Caco-2 (cell line): Measurements from ENCODE around the gene SGF29. TPM values are rescaled to one million over a fixed set of nuclear protein-coding genes. Genes with fewer than 3 reads are reported as not detected.

Source experiments
- BruUV-seq: library from RNA; stranded (reverse); fragments of 400-500 nt; replicated peaks from 2 replicates; lab custom pipeline; 2021; lab: Mats Ljungman, UMichigan
- CTCF ChIA-PET: fragments of 300-600 bp; sonication (Branson Sonifier 250); formaldehyde crosslinking; loops from one replicate; lab custom pipeline; 2022; ENCODE audit warnings: antibody characterized with exemption; lab: Charles Lee
- POLR2A ChIA-PET: fragments of 300-600 bp; sonication (Branson Sonifier 250); formaldehyde crosslinking; loops from one replicate; lab custom pipeline; 2022; ENCODE audit warnings: antibody characterized with exemption; lab: Charles Lee
- DNase-seq, 2 experiments: peaks; one replicate each; pipeline versions ENCODE4 v3.0.0 to v3.0.0-alpha.2; 2020 to 2022
- H3K27me3 ChIP-seq: replicated peaks from 2 replicates; pipeline ENCODE4 v1.6.0; 2011; ENCODE audit warnings: low read length; ENCODE audit not compliant: control insufficient read depth, insufficient read depth
- H3K36me3 ChIP-seq: 2 replicates; pipeline ENCODE4 v1.5.1; 2011; ENCODE audit warnings: low read length; ENCODE audit not compliant: control insufficient read depth, insufficient read depth
- H3K4me1 ChIP-seq: fragments of 250-450 bp; sonication (Bioruptor Pico); 2 replicates; pipeline ENCODE4 v1.5.1; 2020; ENCODE audit warnings: mild to moderate bottlenecking
- H3K4me3 ChIP-seq: 2 replicates; pipeline ENCODE4 v1.5.1; 2011; ENCODE audit warnings: low read depth, mild to moderate bottlenecking, control low read depth, low read length
- H3K9me3 ChIP-seq: fragments of 250-450 bp; sonication (Bioruptor Pico); 2 replicates; pipeline ENCODE4 v1.5.1; 2020; ENCODE audit warnings: mild to moderate bottlenecking, moderate library complexity
- H3K27ac Mint-ChIP-seq: one replicate; pipeline ENCODE4 v1.8.0; 2022; ENCODE audit warnings: mixed read lengths; ENCODE audit not compliant: unreplicated experiment
- H3K27me3 Mint-ChIP-seq: one replicate; pipeline ENCODE4 v1.8.0; 2022; ENCODE audit warnings: mixed read lengths; ENCODE audit not compliant: insufficient read depth, unreplicated experiment
- H3K36me3 Mint-ChIP-seq: one replicate; pipeline ENCODE4 v1.8.0; 2022; ENCODE audit warnings: mild to moderate bottlenecking, mixed read lengths; ENCODE audit not compliant: insufficient read depth, unreplicated experiment
- H3K4me1 Mint-ChIP-seq: one replicate; pipeline ENCODE4 v1.8.0; 2022; ENCODE audit warnings: low read depth, mixed read lengths; ENCODE audit not compliant: unreplicated experiment
- H3K4me3 Mint-ChIP-seq: one replicate; pipeline ENCODE4 v1.8.0; 2022; ENCODE audit warnings: mild to moderate bottlenecking, moderate library complexity, mixed read lengths; ENCODE audit not compliant: unreplicated experiment
- H3K9me3 Mint-ChIP-seq: one replicate; pipeline ENCODE4 v1.8.0; 2022; ENCODE audit warnings: mixed read lengths; ENCODE audit not compliant: unreplicated experiment
- CTCF ChIP-seq, 2 experiments: fragments of 200-600 bp in 1 of 2; IDR thresholded peaks; 1 replicate in 1 of 2; 2 replicates in 1 of 2; pipeline versions ENCODE4 v1.5.1 to v1.8.0; 2011 to 2022; ENCODE audit warnings: antibody characterized with exemption in 1 of 2, control low read depth in 1 of 2, inconsistent platforms in 1 of 2, low read depth in 1 of 2, low read length in 1 of 2, mild to moderate bottlenecking in 1 of 2, moderate library complexity in 1 of 2; ENCODE audit not compliant: insufficient read depth in 1 of 2, severe bottlenecking in 1 of 2, unreplicated experiment in 1 of 2
- intact Hi-C: fragments of 100-400 bp; cut with micrococcal nuclease; formaldehyde crosslinking; loops from one replicate; pipeline ENCODE4 v1.10.0; 2022; ENCODE audit not compliant: unreplicated experiment
- total RNA-seq: library from RNA; stranded (reverse); gene quantifications from 2 replicates; pipeline ENCODE4 v1.2.3, GENCODE V29; 2022

SGF29 gene
- total RNA-seq, 1 experiment from 2014 or later = 29.8 TPM

- POLR2A ChIA-PET = no interaction called here
- Mint-ChIP-seq H3K4me1 (peaks cover 7% of the 10 kb centered on the region), H3K27ac (no peak overlapping the region), H3K9me3 (no peaks in the 10 kb centered on the region), H3K4me3 (no peak overlapping the region), H3K27me3 (no peaks in the 10 kb centered on the region), H3K36me3 (no peaks in the 10 kb centered on the region)
- Histone ChIP-seq H3K4me3 (no peak overlapping the region), H3K4me1 (no peaks in the 10 kb centered on the region), H3K36me3 (no peaks in the 10 kb centered on the region), H3K27me3 (no peaks in the 10 kb centered on the region), H3K9me3 (no peaks in the 10 kb centered on the region)
- no peak for TF ChIP-seq CTCF (IDR thresholded peaks at IDR 0.05; ENCODE audit: insufficient read depth in 1 of 2, low read depth in 1 of 2, low read length in 1 of 2, severe bottlenecking in 1 of 2, unreplicated experiment in 1 of 2)
- DNase-seq = no peak
- no TSS peak for BruUV-seq
- CTCF ChIA-PET = no interaction called here
- intact Hi-C loops = no loop called here
Measured at GRCh38 chr16:28513484-28514181, 40.1 kb upstream of the SGF29 start.

- ChIA-PET POLR2A (no interaction called here), CTCF (no interaction called here)
- no peaks in the 10 kb centered on the region for H3K36me3 Mint-ChIP-seq
- intact Hi-C loops = no loop called here
- Histone ChIP-seq H3K9me3 (no peaks in the 10 kb centered on the region), H3K4me3 (no peak overlapping the region), H3K27me3 (no peaks in the 10 kb centered on the region), H3K4me1 (no peaks in the 10 kb centered on the region), H3K36me3 (no peaks in the 10 kb centered on the region)
- TF ChIP-seq CTCF (IDR thresholded peaks at IDR 0.05; ENCODE audit: insufficient read depth in 1 of 2, low read depth in 1 of 2, low read length in 1 of 2, severe bottlenecking in 1 of 2, unreplicated experiment in 1 of 2) = no peak
- no peaks in the 10 kb centered on the region for H3K27me3 Mint-ChIP-seq
- no TSS peak for BruUV-seq
- peaks cover 7% of the 10 kb centered on the region for H3K4me1 Mint-ChIP-seq
- no peak overlapping the region for H3K4me3 Mint-ChIP-seq
- no peaks in the 10 kb centered on the region for H3K9me3 Mint-ChIP-seq
- no peak for DNase-seq
- no peak overlapping the region for H3K27ac Mint-ChIP-seq
Measured at GRCh38 chr16:28514246-28514645, 39.5 kb upstream of the SGF29 start.

- H3K4me3 ChIP-seq = no peak overlapping the region
- Mint-ChIP-seq H3K9me3 (no peaks in the 10 kb centered on the region), H3K27me3 (no peaks in the 10 kb centered on the region), H3K4me3 (no peak overlapping the region), H3K4me1 (peaks cover under 1% of the 10 kb centered on the region), H3K36me3 (no peaks in the 10 kb centered on the region), H3K27ac (no peak overlapping the region)
- no peak for DNase-seq
- no peaks in the 10 kb centered on the region for H3K9me3 ChIP-seq
- no peaks in the 10 kb centered on the region for H3K27me3 ChIP-seq
- CTCF ChIA-PET = no interaction called here
- intact Hi-C loops = no loop called here
- no TSS peak for BruUV-seq
- H3K36me3 ChIP-seq = no peaks in the 10 kb centered on the region
- no peak for TF ChIP-seq CTCF (IDR thresholded peaks at IDR 0.05; ENCODE audit: insufficient read depth in 1 of 2, low read depth in 1 of 2, low read length in 1 of 2, severe bottlenecking in 1 of 2, unreplicated experiment in 1 of 2)
- H3K4me1 ChIP-seq = peaks cover 10% of the 10 kb centered on the region
- POLR2A ChIA-PET = no interaction called here
Measured at GRCh38 chr16:28520672-28521071, 33.0 kb upstream of the SGF29 start.
